Measurements from ENCODE around the gene TMEM131.
"Not testable (repeated sequence)": the region's sequence is repeated elsewhere in the genome, so short reads cannot be mapped to it uniquely, and the experiment has no call there.

- TF ChIP-seq CTCF (IDR thresholded peaks at IDR 0.05; ENCODE audit: low read depth, low read length); EZH2phosphoT487 (IDR thresholded peaks at IDR 0.05; ENCODE audit: low read depth): not testable (repeated sequence)
Observed at GRCh38 chr2:97893042-97893441, 102.7 kb downstream of the TMEM131 start.

Measured in OCI-LY3 (cell line).